ENCODE measurements around the gene NTN1.
A peak's percentile ranks its signal among the peaks of the same experiment; 100 is the strongest.

The NTN1 gene

GRCh38 chr17:9220398-9221146, 199.3 kb downstream of the NTN1 start:
- no peak for DNase-seq

GRCh38 chr17:9221147-9221921, 200.0 kb downstream of the NTN1 start:
- no peak for DNase-seq

GRCh38 chr17:9221922-9222180, 200.5 kb downstream of the NTN1 start:
- no peak for DNase-seq

GRCh38 chr17:9223531-9223930, 202.2 kb downstream of the NTN1 start:
- DNase-seq, result no peak

GRCh38 chr17:9224485-9224884, 203.2 kb downstream of the NTN1 start:
- DNase-seq, result no peak

- no peak for DNase-seq
Observed at GRCh38 chr17:9225305-9226101, 204.2 kb downstream of the NTN1 start.

GRCh38 chr17:9226130-9226793, 205.0 kb downstream of the NTN1 start:
- DNase-seq, result no peak

- DNase-seq, result no peak
Observed at GRCh38 chr17:9226794-9227135, 205.5 kb downstream of the NTN1 start.

GRCh38 chr17:9227819-9228407, 206.6 kb downstream of the NTN1 start:
- no peak for DNase-seq

- peak; percentile 88 for DNase-seq
Observed at GRCh38 chr17:9228408-9229159, 207.3 kb downstream of the NTN1 start.

- DNase-seq, result no peak
Observed at GRCh38 chr17:9229160-9229825, 208.0 kb downstream of the NTN1 start.

- no peak for DNase-seq
Observed at GRCh38 chr17:9229826-9230201, 208.5 kb downstream of the NTN1 start.

- peak; percentile 59 for DNase-seq
Observed at GRCh38 chr17:9230346-9230745, 209.0 kb downstream of the NTN1 start.

- DNase-seq, result no peak
Observed at GRCh38 chr17:9230861-9231260, 209.6 kb downstream of the NTN1 start.

GRCh38 chr17:9231449-9232154, 210.3 kb downstream of the NTN1 start:
- DNase-seq, result no peak

GRCh38 chr17:9232155-9232475, 210.8 kb downstream of the NTN1 start:
- DNase-seq, result no peak

- DNase-seq, result no peak
Observed at GRCh38 chr17:9232591-9233270, 211.4 kb downstream of the NTN1 start.

- DNase-seq, result no peak
Observed at GRCh38 chr17:9233271-9233599, 211.9 kb downstream of the NTN1 start.

GRCh38 chr17:9233761-9234160, 212.5 kb downstream of the NTN1 start:
- DNase-seq, result no peak

- DNase-seq, result no peak
Observed at GRCh38 chr17:9234389-9234945, 213.2 kb downstream of the NTN1 start.

Data from fibroblast of skin of scalp (primary cell).